IPS-11a (cell line): ENCODE results near the gene THSD7A.

Experiments
- H3K4me3 ChIP-seq: one replicate; pipeline ENCODE4 v1.5.1; 2013; ENCODE audit warnings: low read depth, low read length, control low read depth

The THSD7A gene

GRCh38 chr7:11710377-11710776 lies 121.6 kb downstream of the THSD7A start:
- H3K4me3 ChIP-seq, result no peak overlapping the region

GRCh38 chr7:11709196-11709595 lies 122.8 kb downstream of the THSD7A start:
- H3K4me3 ChIP-seq, result no peak overlapping the region

- H3K4me3 ChIP-seq, result no peak overlapping the region
Measured at GRCh38 chr7:11707606-11708193, 124.3 kb downstream of the THSD7A start.

- no peak overlapping the region for H3K4me3 ChIP-seq
Measured at GRCh38 chr7:11706666-11707605, 125.1 kb downstream of the THSD7A start.

GRCh38 chr7:11703829-11704228 lies 128.2 kb downstream of the THSD7A start:
- H3K4me3 ChIP-seq, result no peak overlapping the region

- H3K4me3 ChIP-seq, result no peak overlapping the region
Measured at GRCh38 chr7:11702938-11703337, 129.1 kb downstream of the THSD7A start.

GRCh38 chr7:11701829-11702560 lies 130.0 kb downstream of the THSD7A start:
- H3K4me3 ChIP-seq, result no peak overlapping the region

- no peak overlapping the region for H3K4me3 ChIP-seq
Measured at GRCh38 chr7:11699666-11700065, 132.3 kb downstream of the THSD7A start.

- no peak overlapping the region for H3K4me3 ChIP-seq
Measured at GRCh38 chr7:11698384-11698871, 133.6 kb downstream of the THSD7A start.

GRCh38 chr7:11690395-11690794 lies 141.6 kb downstream of the THSD7A start:
- no peak overlapping the region for H3K4me3 ChIP-seq

GRCh38 chr7:11689096-11689495 lies 142.9 kb downstream of the THSD7A start:
- no peak overlapping the region for H3K4me3 ChIP-seq

GRCh38 chr7:11681461-11681860 lies 150.5 kb downstream of the THSD7A start:
- no peak overlapping the region for H3K4me3 ChIP-seq

GRCh38 chr7:11675163-11675562 lies 156.8 kb downstream of the THSD7A start:
- no peak overlapping the region for H3K4me3 ChIP-seq

GRCh38 chr7:11668727-11669126 lies 163.3 kb downstream of the THSD7A start:
- no peak overlapping the region for H3K4me3 ChIP-seq

- H3K4me3 ChIP-seq, result no peak overlapping the region
Measured at GRCh38 chr7:11667810-11668185, 164.2 kb downstream of the THSD7A start.

GRCh38 chr7:11667071-11667809 lies 164.8 kb downstream of the THSD7A start:
- H3K4me3 ChIP-seq, result no peak overlapping the region

GRCh38 chr7:11665357-11665756 lies 166.6 kb downstream of the THSD7A start:
- no peak overlapping the region for H3K4me3 ChIP-seq

GRCh38 chr7:11655642-11656041 lies 176.4 kb downstream of the THSD7A start:
- H3K4me3 ChIP-seq, result no peak overlapping the region

- H3K4me3 ChIP-seq, result no peak overlapping the region
Measured at GRCh38 chr7:11655163-11655562, 176.8 kb downstream of the THSD7A start.

GRCh38 chr7:11650500-11650899 lies 181.5 kb downstream of the THSD7A start:
- no peak overlapping the region for H3K4me3 ChIP-seq

- H3K4me3 ChIP-seq, result no peak overlapping the region
Measured at GRCh38 chr7:11650030-11650429, 182.0 kb downstream of the THSD7A start.
